HUES64 (cell line): ENCODE measurements around the gene SAXO2. TPM values are rescaled to one million over a fixed set of nuclear protein-coding genes. Genes with fewer than 3 reads are reported as not detected.
"Not testable (repeated sequence)": the region's sequence is repeated elsewhere in the genome, so short reads cannot be mapped to it uniquely, and the experiment has no call there.

Experiments used
- H3K27ac ChIP-seq: 2 replicates; pipeline ENCODE4 v1.7.0; 2013; ENCODE audit warnings: low read depth, low read length, inconsistent platforms
- H3K27me3 ChIP-seq: 2 replicates; pipeline ENCODE4 v1.6.1; 2013; ENCODE audit warnings: mild to moderate bottlenecking, low read length; ENCODE audit not compliant: insufficient read depth
- H3K36me3 ChIP-seq: 2 replicates; pipeline ENCODE4 v1.6.1; 2013; ENCODE audit warnings: mild to moderate bottlenecking, low read length; ENCODE audit not compliant: insufficient read depth
- H3K4me1 ChIP-seq: 2 replicates; pipeline ENCODE4 v1.6.1; 2013; ENCODE audit warnings: mild to moderate bottlenecking, low read length, moderate library complexity; ENCODE audit not compliant: insufficient read depth
- H3K4me3 ChIP-seq: 2 replicates; pipeline ENCODE4 v1.5.1; 2013; ENCODE audit warnings: mild to moderate bottlenecking, low read length, moderate library complexity
- H3K9ac ChIP-seq: 2 replicates; pipeline ENCODE4 v1.6.1; 2013; ENCODE audit warnings: mild to moderate bottlenecking, low read depth, low read length
- H3K9me3 ChIP-seq: 2 replicates; pipeline ENCODE4 v1.6.1; 2013; ENCODE audit warnings: low read depth, low read length; ENCODE audit not compliant: insufficient read depth
- WGBS: fragments of 150-250, 120-280 bp; methylation state at CpG from one replicate; pipeline ENCODE4 v1.1.7; 2013; ENCODE audit warnings: missing lambda C conversion rate; 5-methylcytosine and 5-hydroxymethylcytosine counted together
- polyA plus RNA-seq, 2 experiments: library from polyadenylated mRNA; stranded (reverse); fragments of 50-300 nt; gene quantifications; one replicate each; pipeline ENCODE4 v1.2.3, GENCODE V29; 2013

Gene SAXO2
- 0.90 TPM for polyA plus RNA-seq (2013, experiment 1 of 2)
- polyA plus RNA-seq (2013, experiment 2 of 2) = 2.3 TPM

GRCh38 chr15:82262422-82263026, at the start of gene SAXO2, which contains the start of gene EFL1:
TSS of gene SAXO2 (plus strand) at chr15:82262818. CDS start at chr15:82262880, 62 bp downstream.
TSS of gene EFL1 (minus strand) at chr15:82262734. CDS start at chr15:82261778, 956 bp downstream.
- peak within 1 kb of the TSS; percentile 99 for H3K4me3 ChIP-seq
- peaks cover 22% of the 10 kb centered on the region for H3K4me1 ChIP-seq
- no peaks in the 10 kb centered on the region for H3K27me3 ChIP-seq
- peak within 1 kb of the TSS; percentile 86 for H3K9ac ChIP-seq
- H3K9me3 ChIP-seq = no peaks in the 10 kb centered on the region
- H3K27ac ChIP-seq = peak within 1 kb of the TSS; percentile 70
- H3K36me3 ChIP-seq = peaks cover 32% of the 10 kb centered on the region
- WGBS = under 1% methylated on average over 57 of the region's 57 CpGs

DNA sequence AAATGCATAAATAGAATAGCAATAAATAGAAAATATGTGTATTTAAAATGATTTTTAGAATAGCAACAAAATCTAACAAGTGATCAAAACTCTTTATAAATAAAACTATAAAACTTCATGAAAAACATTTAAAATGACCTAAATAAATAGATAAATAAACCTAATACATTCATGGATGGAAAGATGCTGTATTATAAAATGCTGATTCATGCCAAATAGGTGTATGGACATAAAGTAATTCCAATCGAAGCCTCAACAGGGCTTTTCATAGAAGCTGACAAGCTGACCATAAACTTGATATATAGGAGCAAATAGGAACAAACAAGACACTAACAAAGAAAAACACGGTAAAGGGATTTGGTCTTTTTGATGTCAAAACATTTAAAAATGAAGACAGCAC, 46.5 kb upstream of the SAXO2 start:
- not testable (repeated sequence) for H3K9ac ChIP-seq, H3K4me1 ChIP-seq, H3K4me3 ChIP-seq, H3K27ac ChIP-seq, H3K27me3 ChIP-seq, H3K9me3 ChIP-seq
- whole genome bisulfite sequencing = 100% methylated on average over 1 of the region's 2 CpGs
- H3K36me3 ChIP-seq = peaks cover 45% of the 10 kb centered on the region

DNA sequence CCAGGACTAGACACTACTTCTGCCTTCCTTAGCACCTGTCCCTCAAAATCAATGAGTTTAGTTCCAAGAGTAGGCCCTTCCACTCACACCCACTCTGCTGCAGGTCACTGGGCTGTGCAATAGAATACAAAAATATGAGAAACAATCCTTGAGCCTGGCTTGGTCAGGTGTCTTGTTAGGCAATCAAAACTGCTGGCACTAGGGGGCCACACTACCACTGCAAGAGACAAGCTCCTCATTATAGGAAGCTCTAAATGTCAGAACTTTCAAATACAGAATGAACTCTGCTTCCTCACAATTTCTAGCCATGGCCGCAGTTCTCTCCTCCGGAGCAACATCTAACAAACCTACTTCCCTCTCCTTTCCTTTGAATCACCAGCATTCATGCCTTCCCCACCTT, 41.1 kb upstream of the SAXO2 start:
- 90% methylated on average over 2 of the region's 2 CpGs for WGBS
- not testable (repeated sequence) for H3K4me1 ChIP-seq, H3K9ac ChIP-seq, H3K9me3 ChIP-seq, H3K4me3 ChIP-seq, H3K27me3 ChIP-seq, H3K27ac ChIP-seq
- peaks cover 41% of the 10 kb centered on the region for H3K36me3 ChIP-seq

DNA sequence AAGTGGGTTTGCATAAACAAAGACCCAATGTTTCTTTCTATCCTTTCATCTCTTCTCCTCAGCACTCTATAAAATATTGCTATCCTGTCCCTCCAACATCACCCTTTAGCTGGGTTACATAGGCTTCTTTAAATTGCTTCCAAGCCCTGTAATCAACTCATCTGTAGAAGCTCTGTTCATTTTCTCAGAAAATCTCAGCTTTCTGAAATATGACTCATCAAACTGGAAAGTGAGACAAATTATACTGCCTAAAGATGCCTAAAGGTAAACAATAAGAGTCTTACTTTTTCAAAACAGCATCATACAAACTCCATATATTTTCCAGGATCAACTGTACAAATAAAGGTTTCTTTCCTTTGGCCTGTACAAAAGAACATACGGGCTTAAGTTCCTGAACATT, 33.9 kb upstream of the SAXO2 start:
- no peaks in the 10 kb centered on the region for H3K4me1 ChIP-seq
- no peaks in the 10 kb centered on the region for H3K27me3 ChIP-seq
- peaks cover 50% of the 10 kb centered on the region for H3K36me3 ChIP-seq
- H3K9me3 ChIP-seq = no peaks in the 10 kb centered on the region
- no peak overlapping the region for H3K27ac ChIP-seq
- H3K9ac ChIP-seq = no peak overlapping the region
- WGBS = 100% methylated on average over 1 of the region's 1 CpG
- H3K4me3 ChIP-seq = no peak overlapping the region

DNA sequence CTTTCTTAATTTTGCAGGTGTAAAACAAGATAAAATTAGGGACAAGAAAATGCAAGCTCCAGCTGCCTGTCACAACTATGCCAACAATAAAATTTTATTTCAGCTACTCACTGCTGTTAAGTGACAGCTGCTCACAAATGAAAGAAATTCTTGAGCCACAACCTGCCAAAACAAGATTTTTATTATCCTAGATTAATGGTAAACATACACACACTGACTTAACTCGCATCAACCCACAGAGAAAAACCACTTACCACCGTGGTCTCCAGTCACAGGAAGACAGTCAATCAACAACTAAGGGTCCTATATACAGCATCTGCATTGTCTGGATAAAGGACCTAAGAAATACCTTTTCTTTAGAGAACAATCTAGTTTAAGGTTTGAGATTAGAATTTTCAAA, 31.4 kb upstream of the SAXO2 start:
- Histone ChIP-seq H3K27ac (no peak overlapping the region), H3K9ac (no peak overlapping the region), H3K36me3 (peaks cover 45% of the 10 kb centered on the region), H3K27me3 (no peaks in the 10 kb centered on the region), H3K4me1 (no peaks in the 10 kb centered on the region), H3K4me3 (no peak overlapping the region), H3K9me3 (no peaks in the 10 kb centered on the region)
- 91% methylated on average over 2 of the region's 2 CpGs for WGBS

GRCh38 chr15:82231842-82232241, 30.8 kb upstream of the SAXO2 start:
- H3K36me3 ChIP-seq = peaks cover 39% of the 10 kb centered on the region
- 91% methylated on average over 2 of the region's 2 CpGs for WGBS
- no peak overlapping the region for H3K9ac ChIP-seq

DNA sequence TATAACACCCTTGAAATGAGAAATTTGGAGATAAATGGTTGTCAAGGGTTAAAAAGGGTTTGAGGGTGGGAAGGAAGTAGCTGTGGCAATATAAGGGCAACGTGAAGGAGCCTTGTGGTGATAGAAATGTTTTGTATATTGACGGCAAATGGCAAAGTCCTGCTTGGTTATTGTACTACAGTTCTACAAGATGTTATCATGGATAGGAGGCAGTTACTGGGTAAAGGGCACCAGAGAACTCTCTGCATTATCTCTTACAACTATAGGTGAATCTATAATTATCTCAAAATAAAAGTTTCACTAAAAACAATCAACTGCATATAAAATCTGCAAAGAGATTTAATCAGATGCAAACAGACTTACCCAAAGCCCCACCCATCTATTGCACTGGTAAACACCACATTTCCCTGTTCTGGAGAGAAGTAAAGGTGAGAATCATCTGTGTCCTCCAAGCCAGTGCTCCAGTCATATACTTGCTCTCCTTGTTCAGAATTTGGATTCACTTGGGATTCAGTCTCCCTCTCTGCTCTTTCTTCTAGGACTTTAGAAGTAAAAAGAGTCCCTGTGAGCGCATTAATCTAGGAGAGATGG, 24.6 kb upstream of the SAXO2 start:
- not testable (repeated sequence) for H3K9ac ChIP-seq, H3K4me1 ChIP-seq, H3K27ac ChIP-seq, H3K4me3 ChIP-seq, H3K27me3 ChIP-seq, H3K9me3 ChIP-seq
- peaks cover 35% of the 10 kb centered on the region for H3K36me3 ChIP-seq
- 89% methylated on average over 2 of the region's 3 CpGs for WGBS

More at GRCh38 chr15:82231842-82232241, 30.8 kb upstream of the SAXO2 start:
- no peaks in the 10 kb centered on the region for H3K27me3 ChIP-seq
- H3K4me1 ChIP-seq = no peaks in the 10 kb centered on the region
- H3K4me3 ChIP-seq = no peak overlapping the region
- peak overlapping the region; percentile 23; the same call in 1 of the 2 replicates for H3K27ac ChIP-seq
- no peaks in the 10 kb centered on the region for H3K9me3 ChIP-seq

GRCh38 chr15:82239685-82240391, 22.8 kb upstream of the SAXO2 start:
- Histone ChIP-seq H3K27ac (no peak overlapping the region), H3K4me3 (no peak overlapping the region), H3K27me3 (no peaks in the 10 kb centered on the region), H3K9me3 (no peaks in the 10 kb centered on the region), H3K9ac (no peak overlapping the region), H3K36me3 (peaks cover 35% of the 10 kb centered on the region), H3K4me1 (no peaks in the 10 kb centered on the region)
- WGBS = 89% methylated on average over 3 of the region's 5 CpGs

DNA sequence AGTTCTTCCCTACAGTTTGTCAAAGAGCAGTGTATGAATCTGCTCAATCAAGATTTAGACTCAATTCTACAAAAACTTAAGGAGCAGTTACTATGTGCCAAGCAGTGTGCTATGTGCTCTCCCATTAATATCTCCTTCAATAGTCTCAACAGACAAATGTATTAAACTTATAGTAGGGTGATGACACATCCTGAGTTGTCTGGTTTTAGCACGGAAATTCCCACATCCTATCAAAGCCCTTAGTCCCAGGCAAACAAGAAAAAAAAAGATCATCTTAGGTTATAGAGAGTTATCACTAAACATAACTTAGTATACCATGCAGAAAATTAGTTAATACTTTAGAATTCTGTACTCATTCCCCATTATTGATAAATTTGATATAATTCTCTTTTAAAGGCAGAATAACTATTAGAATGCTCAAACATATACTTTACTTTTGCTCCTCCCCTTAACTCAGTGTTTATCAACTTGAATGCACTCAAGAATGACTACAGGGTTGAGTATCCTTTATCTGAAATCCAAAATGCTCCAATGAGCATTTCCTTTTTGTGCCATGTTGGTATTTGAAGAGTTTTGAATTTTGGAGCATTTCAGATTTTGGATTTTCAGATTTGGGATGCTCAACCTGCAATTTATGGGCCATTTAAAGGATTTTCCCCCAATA, 20.6 kb upstream of the SAXO2 start:
- not testable (repeated sequence) for H3K4me1 ChIP-seq, H3K9ac ChIP-seq, H3K4me3 ChIP-seq, H3K9me3 ChIP-seq, H3K27me3 ChIP-seq, H3K27ac ChIP-seq
- WGBS = no CpG with 5 or more reads among the region's 1 CpG
- H3K36me3 ChIP-seq = peaks cover 35% of the 10 kb centered on the region

DNA sequence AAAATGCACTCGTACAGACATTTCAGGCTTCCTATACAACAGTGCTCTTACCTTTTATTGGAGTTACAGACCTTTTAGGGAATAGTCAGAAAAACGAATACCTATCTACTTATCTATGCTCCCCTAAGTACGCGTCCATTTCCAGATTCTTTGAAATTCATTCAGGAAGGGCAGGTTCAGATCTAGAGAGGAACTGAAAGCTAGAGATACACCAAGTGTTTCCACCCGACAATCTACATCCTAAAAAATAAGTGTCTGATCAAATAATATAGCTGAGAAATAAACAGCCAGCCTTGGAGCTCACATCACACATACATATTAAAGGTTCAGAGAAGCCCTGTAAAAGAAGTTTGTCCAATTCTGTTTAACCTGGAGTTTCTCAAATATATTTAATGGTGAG, 19.0 kb upstream of the SAXO2 start:
- H3K27ac ChIP-seq, H3K27me3 ChIP-seq, H3K4me1 ChIP-seq, H3K9ac ChIP-seq, H3K9me3 ChIP-seq, H3K4me3 ChIP-seq: not testable (repeated sequence)
- peaks cover 22% of the 10 kb centered on the region for H3K36me3 ChIP-seq
- WGBS = 100% methylated on average over 2 of the region's 5 CpGs

DNA sequence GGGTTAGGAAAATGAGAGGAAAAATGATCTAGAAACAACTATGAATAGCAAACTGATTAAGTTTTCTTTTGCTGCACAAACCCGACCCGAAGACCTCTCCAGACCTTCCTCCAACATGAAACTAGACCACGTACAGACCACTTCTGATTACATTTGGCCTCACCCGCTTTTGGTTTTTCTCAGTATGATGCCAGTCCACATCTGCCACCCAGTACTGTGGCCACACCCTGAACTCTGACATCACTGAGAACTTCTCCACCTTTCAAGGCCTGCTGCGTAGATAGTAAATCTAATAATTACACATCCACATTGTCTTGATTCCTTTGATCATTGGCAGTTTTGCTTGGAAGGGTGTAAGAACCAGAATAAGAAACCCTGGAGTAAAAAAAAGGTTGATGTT, 16.7 kb upstream of the SAXO2 start:
- WGBS = 92% methylated on average over 5 of the region's 5 CpGs
- H3K27ac ChIP-seq, H3K36me3 ChIP-seq, H3K4me1 ChIP-seq, H3K9me3 ChIP-seq, H3K4me3 ChIP-seq, H3K27me3 ChIP-seq, H3K9ac ChIP-seq: not testable (repeated sequence)
